Tracheal epithelial cell (primary cell): ENCODE data around the gene CPT1C. TPM values are rescaled to one million over a fixed set of nuclear protein-coding genes. Genes with fewer than 3 reads are reported as not detected.

Source experiments
- total RNA-seq: library from RNA; depleted of rRNA; stranded (reverse); fragments of >200 nt; gene quantifications from 2 replicates; pipeline ENCODE4 v1.2.1, GENCODE V29; 2014

The CPT1C gene
- total RNA-seq = 1.4 and 1.9 TPM in 2 replicates

GRCh38 chr19:49690656-49691242 is at the start of gene CPT1C:
Gene CPT1C, plus strand, starts transcription at chr19:49691116. Its CDS starts 1,137 bp downstream, at chr19:49692253.

DNA sequence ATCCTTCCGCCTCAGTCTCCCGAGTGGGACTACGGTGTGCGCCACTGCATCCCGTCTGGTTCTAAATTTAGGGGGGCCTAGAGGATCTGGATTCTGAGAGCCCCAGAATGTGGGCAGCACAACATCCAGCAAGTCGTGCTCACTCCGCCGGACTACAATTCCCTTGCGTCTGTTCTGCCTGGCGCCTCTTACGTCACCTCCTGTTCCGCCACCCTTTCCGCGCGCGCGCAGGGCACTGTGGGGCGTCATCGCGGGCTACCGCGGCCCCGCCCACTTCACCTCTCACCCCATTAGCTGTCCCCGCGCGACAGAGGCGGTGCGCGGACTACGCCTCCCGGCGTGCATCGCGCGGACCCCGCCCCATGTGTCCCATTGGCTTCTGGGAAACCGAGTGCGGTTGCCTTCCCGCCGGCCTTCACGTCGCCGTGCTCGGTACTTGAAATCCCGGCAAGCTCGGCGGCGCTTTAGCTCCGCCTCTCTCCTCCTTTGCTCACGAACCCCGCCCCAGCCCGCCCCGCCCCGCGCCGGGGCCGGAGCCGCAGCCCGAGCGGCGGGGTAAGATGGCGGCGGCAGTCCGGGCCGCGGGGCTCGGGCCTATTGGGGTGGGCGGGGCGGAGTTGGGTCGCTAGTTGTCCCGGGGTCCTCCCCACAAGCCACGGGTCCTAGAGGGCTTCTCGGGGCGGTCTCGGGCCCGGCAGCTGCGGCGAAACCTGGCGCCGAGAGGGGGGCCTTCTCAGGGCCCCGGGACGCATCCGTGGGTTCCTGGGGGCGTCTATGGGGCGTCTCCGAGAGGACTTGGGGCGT is 49.0 kb upstream of the CPT1C start, which contains the start of gene SCAF1:
Gene SCAF1 (plus strand): TSS at position 522 of the 804 bp plus-strand sequence. CDS start 2,818 bp downstream, outside the sequence.

GRCh38 chr19:49665351-49666119 is 25.4 kb upstream of the CPT1C start, which contains the start of the genes BCL2L12 and IRF3:
Gene BCL2L12, plus strand, starts transcription at chr19:49665933. Its CDS starts 760 bp downstream, at chr19:49666693.
Gene IRF3, minus strand, starts transcription at chr19:49665857. Its CDS starts 1,019 bp downstream, at chr19:49664838.

DNA sequence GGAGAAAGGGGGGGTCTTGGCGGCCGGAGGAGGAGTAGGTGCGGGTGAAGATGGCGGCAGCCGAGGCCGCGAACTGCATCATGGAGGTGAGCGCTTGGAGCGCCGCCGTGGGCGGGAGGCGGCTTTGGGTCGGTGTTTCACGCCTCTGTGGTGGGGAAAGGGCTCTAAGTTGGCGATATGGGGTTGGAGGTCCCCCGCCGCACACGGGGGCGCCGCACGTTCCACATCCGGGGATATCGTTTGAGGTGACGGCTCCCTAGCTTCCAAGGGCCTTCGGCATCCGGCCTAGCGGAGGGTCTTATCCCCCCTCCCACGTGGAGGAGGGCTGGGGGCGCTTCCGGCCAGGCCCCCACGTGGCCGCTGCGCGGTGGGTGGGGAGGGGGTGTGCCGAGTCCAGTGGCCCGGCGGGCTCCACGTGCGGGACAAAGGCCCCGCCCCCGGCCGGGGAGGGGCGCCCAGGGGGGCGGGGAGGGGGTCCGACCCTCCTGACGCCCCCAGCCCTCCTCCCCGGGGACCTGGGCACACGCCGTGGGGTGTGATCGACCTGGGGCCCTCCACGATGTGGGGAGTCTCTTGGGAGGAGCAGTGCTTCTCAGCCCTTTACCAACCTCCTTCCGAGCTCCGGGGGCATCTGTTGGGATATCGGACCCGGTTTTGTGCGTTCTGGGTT is 13.6 kb upstream of the CPT1C start, which contains the start of gene PRMT1:
Gene PRMT1 (plus strand): TSS at position 41 of the 670 bp plus-strand sequence. CDS start 10 bp downstream, at position 51.

GRCh38 chr19:49689133-49690078 is 1.5 kb upstream of the CPT1C start, which contains the start of gene ADM5:
Gene ADM5, plus strand, starts transcription at chr19:49689594. Its CDS starts 244 bp downstream, at chr19:49689838.

GRCh38 chr19:49763230-49763629 is 72.3 kb downstream of the CPT1C start, which contains the start of gene TSKS:
Gene TSKS, minus strand, starts transcription at chr19:49763306. Its CDS starts 59 bp downstream, at chr19:49763247.

Other genes starting within 250 kb of the CPT1C start
- not detected in 2 replicates for gene SLC17A7, start 249.6 kb upstream of the CPT1C start, total RNA-seq
- gene PIH1D1, start 239.3 kb upstream of the CPT1C start, total RNA-seq = 98.9 and 148 TPM in 2 replicates
- gene ALDH16A1, start 237.9 kb upstream of the CPT1C start, total RNA-seq = 23.7 and 48.0 TPM in 2 replicates
- gene FLT3LG, start 216.9 kb upstream of the CPT1C start, total RNA-seq = not detected in 2 replicates
- gene RPL13A, start 203.5 kb upstream of the CPT1C start, total RNA-seq = 6,353 and 8,609 TPM in 2 replicates
- 5,302 and 8,401 TPM in 2 replicates for gene RPS11, start 194.7 kb upstream of the CPT1C start, total RNA-seq
- gene FCGRT, start 178.5 kb upstream of the CPT1C start, total RNA-seq = 25.8 and 32.6 TPM in 2 replicates
- 1.7 and 1.9 TPM in 2 replicates for gene RCN3, start 163.1 kb upstream of the CPT1C start, total RNA-seq
- gene NOSIP, start 110.6 kb upstream of the CPT1C start, total RNA-seq = 63.5 and 88.0 TPM in 2 replicates
- gene PRRG2, start 109.8 kb upstream of the CPT1C start, total RNA-seq = 6.0 and 7.2 TPM in 2 replicates
- 0.96 and 2.1 TPM in 2 replicates for gene PRR12, start 99.9 kb upstream of the CPT1C start, total RNA-seq
- gene RRAS, start 51.0 kb upstream of the CPT1C start, total RNA-seq = 22.8 and 34.9 TPM in 2 replicates
- 14.2 and 16.4 TPM in 2 replicates for gene SCAF1, start 48.9 kb upstream of the CPT1C start, total RNA-seq
- 98.1 and 111 TPM in 2 replicates for gene IRF3, start 25.3 kb upstream of the CPT1C start, total RNA-seq
- 2.4 and 3.8 TPM in 2 replicates for gene BCL2L12, start 25.2 kb upstream of the CPT1C start, total RNA-seq
- gene PRMT1, start 13.8 kb upstream of the CPT1C start, total RNA-seq = 264 and 577 TPM in 2 replicates
- gene ADM5, start 1.5 kb upstream of the CPT1C start, total RNA-seq = 0.64 and 0.72 TPM in 2 replicates
- gene TSKS, start 72.2 kb downstream of the CPT1C start, total RNA-seq = not detected in 2 replicates
- gene AP2A1, start 75.9 kb downstream of the CPT1C start, total RNA-seq = 39.2 and 39.5 TPM in 2 replicates
- 8.5 and 22.9 TPM in 2 replicates for gene FUZ, start 122.2 kb downstream of the CPT1C start, total RNA-seq
- 14.0 and 15.6 TPM in 2 replicates for gene MED25, start 127.2 kb downstream of the CPT1C start, total RNA-seq
- 24.7 and 38.1 TPM in 2 replicates for gene PTOV1, start 160.0 kb downstream of the CPT1C start, total RNA-seq
- 31.5 and 34.7 TPM in 2 replicates for gene PNKP, start 176.5 kb downstream of the CPT1C start, total RNA-seq
- gene AKT1S1, start 186.2 kb downstream of the CPT1C start, total RNA-seq = 2.8 and 5.3 TPM in 2 replicates
- 3.4 and 3.9 TPM in 2 replicates for gene TBC1D17, start 186.6 kb downstream of the CPT1C start, total RNA-seq
- gene IL4I1, start 205.8 kb downstream of the CPT1C start, total RNA-seq = 0.21 and 4.8 TPM in 2 replicates
- 1.3 and 3.4 TPM in 2 replicates for gene ATF5, start 238.1 kb downstream of the CPT1C start, total RNA-seq
- 19.8 and 20.2 TPM in 2 replicates for gene NUP62, start 238.4 kb downstream of the CPT1C start, total RNA-seq